GM19035 (cell line): ENCODE measurements around the gene FOSL1.
"Not testable (repeated sequence)": the region's sequence is repeated elsewhere in the genome, so short reads cannot be mapped to it uniquely, and the experiment has no call there.

Experiments used
- ATAC-seq: cut with Tn5 transposase; IDR thresholded peaks from one replicate; pipeline ENCODE4 v1.9.1; 2021; ENCODE audit not compliant: unreplicated experiment

The FOSL1 gene

GRCh38 chr11:65853246-65853979, 46.8 kb downstream of the FOSL1 start:
- ATAC-seq: no peak

- no peak for ATAC-seq
Observed at GRCh38 chr11:65852508-65853245, 47.5 kb downstream of the FOSL1 start.

- ATAC-seq: no peak
Observed at GRCh38 chr11:65851811-65852507, 48.2 kb downstream of the FOSL1 start.

GRCh38 chr11:65851083-65851579, 49.1 kb downstream of the FOSL1 start:
- ATAC-seq: no peak

GRCh38 chr11:65850217-65851082, 49.7 kb downstream of the FOSL1 start:
- no peak for ATAC-seq

GRCh38 chr11:65849771-65850216, 50.4 kb downstream of the FOSL1 start:
- no peak for ATAC-seq

GRCh38 chr11:65849366-65849765, 50.8 kb downstream of the FOSL1 start:
- ATAC-seq: no peak

GRCh38 chr11:65848693-65849092, 51.5 kb downstream of the FOSL1 start:
- ATAC-seq: not testable (repeated sequence)

GRCh38 chr11:65847746-65848145, 52.4 kb downstream of the FOSL1 start:
- ATAC-seq: no peak

- ATAC-seq: no peak
Observed at GRCh38 chr11:65844231-65844872, 55.8 kb downstream of the FOSL1 start.

- no peak for ATAC-seq
Observed at GRCh38 chr11:65843811-65844210, 56.4 kb downstream of the FOSL1 start.

- no peak for ATAC-seq
Observed at GRCh38 chr11:65842144-65842543, 58.0 kb downstream of the FOSL1 start.
